ENCODE data around the gene CASP8AP2. TPM values are rescaled to one million over a fixed set of nuclear protein-coding genes. Genes with fewer than 3 reads are reported as not detected.
"Not testable (repeated sequence)": the region's sequence is repeated elsewhere in the genome, so short reads cannot be mapped to it uniquely, and the experiment has no call there.

CASP8AP2 gene
- total RNA-seq, 1 experiment from 2014 or later: 19.3 TPM

- DNase-seq: no peak
- Histone ChIP-seq H3K9me3 (no peaks in the 10 kb centered on the region), H3K4me1 (no peaks in the 10 kb centered on the region), H3K4me3 (ENCODE audit: low read depth, low read length) (no peak overlapping the region), H3K36me3 (ENCODE audit: control insufficient read depth, insufficient read depth, low read length) (no peaks in the 10 kb centered on the region), H3K27me3 (replicated peaks; ENCODE audit: control insufficient read depth, insufficient read depth, low read length) (no peaks in the 10 kb centered on the region)
- TF ChIP-seq CTCF (IDR thresholded peaks at IDR 0.05; ENCODE audit: insufficient read depth in 1 of 2, low read depth in 1 of 2, low read length in 1 of 2, severe bottlenecking in 1 of 2, unreplicated experiment in 1 of 2): no peak
- intact Hi-C loops (cut with micrococcal nuclease; ENCODE audit: unreplicated experiment): no loop called here
- no peaks in the 10 kb centered on the region for H3K4me1 Mint-ChIP-seq (ENCODE audit: low read depth, unreplicated experiment)
- H3K9me3 Mint-ChIP-seq (ENCODE audit: unreplicated experiment): no peaks in the 10 kb centered on the region
- POLR2A ChIA-PET: no interaction called here
- H3K27ac Mint-ChIP-seq (ENCODE audit: unreplicated experiment): no peak overlapping the region
- H3K4me3 Mint-ChIP-seq (ENCODE audit: unreplicated experiment): no peak overlapping the region
- no TSS peak for BruUV-seq (replicated peaks)
- peaks cover 36% of the 10 kb centered on the region for H3K36me3 Mint-ChIP-seq (ENCODE audit: insufficient read depth, unreplicated experiment)
- no peaks in the 10 kb centered on the region for H3K27me3 Mint-ChIP-seq (ENCODE audit: insufficient read depth, unreplicated experiment)
- CTCF ChIA-PET: no interaction called here
Observed at GRCh38 chr6:89803271-89803670, 26.4 kb upstream of the CASP8AP2 start.

- ChIA-PET POLR2A (no interaction called here), CTCF (interaction anchor here (1.1 kb wide), 1 partner anchor 13 kb away, joined by 4 read pairs; no protein-coding TSS in a partner anchor)
- Mint-ChIP-seq H3K36me3 (ENCODE audit: insufficient read depth, unreplicated experiment) (peaks cover 20% of the 10 kb centered on the region), H3K4me3 (ENCODE audit: unreplicated experiment) (no peak overlapping the region), H3K27me3 (ENCODE audit: insufficient read depth, unreplicated experiment) (no peaks in the 10 kb centered on the region), H3K9me3 (ENCODE audit: unreplicated experiment) (no peaks in the 10 kb centered on the region), H3K27ac (ENCODE audit: unreplicated experiment) (peak overlapping the region; percentile 17), H3K4me1 (ENCODE audit: low read depth, unreplicated experiment) (no peaks in the 10 kb centered on the region)
- no peak overlapping the region for H3K4me3 ChIP-seq (ENCODE audit: low read depth, low read length)
- no peak for TF ChIP-seq CTCF (IDR thresholded peaks at IDR 0.05; ENCODE audit: insufficient read depth in 1 of 2, low read depth in 1 of 2, low read length in 1 of 2, severe bottlenecking in 1 of 2, unreplicated experiment in 1 of 2)
- H3K36me3 ChIP-seq (ENCODE audit: control insufficient read depth, insufficient read depth, low read length): no peaks in the 10 kb centered on the region
- H3K4me1 ChIP-seq: no peaks in the 10 kb centered on the region
- H3K27me3 ChIP-seq (replicated peaks; ENCODE audit: control insufficient read depth, insufficient read depth, low read length): no peaks in the 10 kb centered on the region
- H3K9me3 ChIP-seq: no peaks in the 10 kb centered on the region
- intact Hi-C loops (cut with micrococcal nuclease; ENCODE audit: unreplicated experiment): no loop called here
- DNase-seq: no peak
- no TSS peak for BruUV-seq (replicated peaks)
Observed at GRCh38 chr6:89805814-89806371, 23.8 kb upstream of the CASP8AP2 start.

- Histone ChIP-seq H3K27me3 (replicated peaks; ENCODE audit: control insufficient read depth, insufficient read depth, low read length) (no peaks in the 10 kb centered on the region), H3K4me3 (ENCODE audit: low read depth, low read length) (no peak overlapping the region), H3K36me3 (ENCODE audit: control insufficient read depth, insufficient read depth, low read length) (no peaks in the 10 kb centered on the region), H3K4me1 (no peaks in the 10 kb centered on the region), H3K9me3 (no peaks in the 10 kb centered on the region)
- no peaks in the 10 kb centered on the region for H3K27me3 Mint-ChIP-seq (ENCODE audit: insufficient read depth, unreplicated experiment)
- no peak overlapping the region for H3K27ac Mint-ChIP-seq (ENCODE audit: unreplicated experiment)
- CTCF ChIA-PET: no interaction called here
- POLR2A ChIA-PET: no interaction called here
- H3K36me3 Mint-ChIP-seq (ENCODE audit: insufficient read depth, unreplicated experiment): peaks cover 6% of the 10 kb centered on the region
- intact Hi-C loops (cut with micrococcal nuclease; ENCODE audit: unreplicated experiment): no loop called here
- no peak overlapping the region for H3K4me3 Mint-ChIP-seq (ENCODE audit: unreplicated experiment)
- H3K4me1 Mint-ChIP-seq (ENCODE audit: low read depth, unreplicated experiment): no peaks in the 10 kb centered on the region
- TF ChIP-seq CTCF (IDR thresholded peaks at IDR 0.05; ENCODE audit: insufficient read depth in 1 of 2, low read depth in 1 of 2, low read length in 1 of 2, severe bottlenecking in 1 of 2, unreplicated experiment in 1 of 2): no peak
- no peak for DNase-seq
- no peaks in the 10 kb centered on the region for H3K9me3 Mint-ChIP-seq (ENCODE audit: unreplicated experiment)
- BruUV-seq (replicated peaks): no TSS peak
Observed at GRCh38 chr6:89807581-89807980, 22.1 kb upstream of the CASP8AP2 start.

GRCh38 chr6:89813422-89813821 lies 16.3 kb upstream of the CASP8AP2 start:
- H3K27me3 ChIP-seq (replicated peaks; ENCODE audit: control insufficient read depth, insufficient read depth, low read length); H3K4me3 ChIP-seq (ENCODE audit: low read depth, low read length); H3K36me3 ChIP-seq (ENCODE audit: control insufficient read depth, insufficient read depth, low read length); intact Hi-C loops (cut with micrococcal nuclease; ENCODE audit: unreplicated experiment); H3K9me3 Mint-ChIP-seq (ENCODE audit: unreplicated experiment); CTCF ChIA-PET; BruUV-seq (replicated peaks); H3K27ac Mint-ChIP-seq (ENCODE audit: unreplicated experiment); H3K4me3 Mint-ChIP-seq (ENCODE audit: unreplicated experiment); H3K9me3 ChIP-seq; H3K4me1 ChIP-seq; H3K27me3 Mint-ChIP-seq (ENCODE audit: insufficient read depth, unreplicated experiment); DNase-seq; POLR2A ChIA-PET; H3K4me1 Mint-ChIP-seq (ENCODE audit: low read depth, unreplicated experiment): not testable (repeated sequence)
- H3K36me3 Mint-ChIP-seq (ENCODE audit: insufficient read depth, unreplicated experiment): peaks cover 16% of the 10 kb centered on the region
